BE2C (cell line): ENCODE results near the gene PCDH9.

Experiments used
- DNase-seq: peaks from one replicate; pipeline ENCODE4 v3.0.0-alpha.2; 2020
- H3K27me3 ChIP-seq: fragments of 250-450 bp; sonication (Bioruptor Pico); 2 replicates; pipeline ENCODE4 v1.5.1; 2020; ENCODE audit warnings: mild to moderate bottlenecking
- H3K36me3 ChIP-seq: fragments of 250-450 bp; sonication (Bioruptor Pico); 2 replicates; pipeline ENCODE4 v1.5.1; 2020; ENCODE audit warnings: mild to moderate bottlenecking
- H3K4me1 ChIP-seq: fragments of 250-450 bp; sonication (Bioruptor Pico); 2 replicates; pipeline ENCODE4 v1.5.1; 2020
- H3K4me3 ChIP-seq: 2 replicates; pipeline ENCODE4 v1.5.1; 2011; ENCODE audit warnings: low read depth, low read length
- H3K9me3 ChIP-seq: fragments of 250-450 bp; sonication (Bioruptor Pico); 2 replicates; pipeline ENCODE4 v1.5.1; 2020
- CTCF ChIP-seq: IDR thresholded peaks from 2 replicates; pipeline ENCODE4 v1.5.1; 2012; ENCODE audit warnings: mild to moderate bottlenecking, low read depth, low read length

Gene PCDH9

DNA sequence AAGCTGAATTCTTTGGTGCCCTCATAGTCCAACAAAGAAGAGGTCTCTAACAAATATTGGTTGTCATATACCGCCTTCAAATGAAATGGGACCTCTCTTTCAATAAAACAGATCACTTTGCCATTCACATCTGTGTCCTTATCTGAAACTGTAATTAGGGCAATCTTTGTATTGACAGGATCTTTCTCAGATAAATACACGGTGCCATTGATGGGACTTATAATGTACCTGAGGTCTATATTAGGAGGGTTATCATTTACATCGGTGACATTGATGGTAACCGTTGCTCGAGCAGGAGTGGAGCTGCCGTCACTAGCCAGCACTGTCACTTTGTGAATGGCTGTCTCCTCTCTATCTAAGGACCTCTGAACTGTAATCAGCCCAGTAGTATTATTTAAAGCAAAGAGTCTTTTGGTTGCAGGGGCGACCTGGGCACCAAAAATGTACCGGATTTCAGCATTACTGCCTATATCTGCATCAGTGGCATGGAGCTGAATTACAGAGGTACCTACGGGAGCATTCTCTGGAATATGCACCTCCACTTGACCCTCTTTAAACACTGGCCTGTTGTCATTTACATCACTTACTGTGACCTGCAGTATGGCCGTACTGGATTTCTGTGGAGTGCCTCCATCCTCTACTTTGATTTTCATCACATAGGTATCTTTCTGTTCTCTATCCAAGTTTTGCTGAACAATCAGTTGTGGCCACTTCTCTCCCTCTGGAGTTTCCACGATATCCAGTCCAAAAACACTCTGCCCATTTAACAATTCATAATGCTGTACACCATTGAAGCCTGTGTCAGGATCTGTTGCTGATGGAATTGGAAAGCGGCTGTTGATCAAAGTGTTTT is 2.8 kb downstream of the PCDH9 start:
- DNase-seq: no peak
- H3K4me1 ChIP-seq: no peaks in the 10 kb centered on the region; the same call in 1 of the 2 replicates

GRCh38 chr13:67226696-67227095 is 3.4 kb downstream of the PCDH9 start:
- Histone ChIP-seq H3K4me1 (no peaks in the 10 kb centered on the region), H3K9me3 (no peaks in the 10 kb centered on the region), H3K27me3 (no peaks in the 10 kb centered on the region), H3K36me3 (peaks cover 18% of the 10 kb centered on the region), H3K4me3 (peak overlapping the region; percentile 96)
- no peak for DNase-seq
- no peak for TF ChIP-seq CTCF

More for the DNA sequence above, 2.8 kb downstream of the PCDH9 start:
- Histone ChIP-seq H3K9me3 (no peaks in the 10 kb centered on the region), H3K4me3 (peak overlapping the region; percentile 96), H3K36me3 (peaks cover 18% of the 10 kb centered on the region), H3K27me3 (no peaks in the 10 kb centered on the region)
- TF ChIP-seq CTCF: no peak

DNA sequence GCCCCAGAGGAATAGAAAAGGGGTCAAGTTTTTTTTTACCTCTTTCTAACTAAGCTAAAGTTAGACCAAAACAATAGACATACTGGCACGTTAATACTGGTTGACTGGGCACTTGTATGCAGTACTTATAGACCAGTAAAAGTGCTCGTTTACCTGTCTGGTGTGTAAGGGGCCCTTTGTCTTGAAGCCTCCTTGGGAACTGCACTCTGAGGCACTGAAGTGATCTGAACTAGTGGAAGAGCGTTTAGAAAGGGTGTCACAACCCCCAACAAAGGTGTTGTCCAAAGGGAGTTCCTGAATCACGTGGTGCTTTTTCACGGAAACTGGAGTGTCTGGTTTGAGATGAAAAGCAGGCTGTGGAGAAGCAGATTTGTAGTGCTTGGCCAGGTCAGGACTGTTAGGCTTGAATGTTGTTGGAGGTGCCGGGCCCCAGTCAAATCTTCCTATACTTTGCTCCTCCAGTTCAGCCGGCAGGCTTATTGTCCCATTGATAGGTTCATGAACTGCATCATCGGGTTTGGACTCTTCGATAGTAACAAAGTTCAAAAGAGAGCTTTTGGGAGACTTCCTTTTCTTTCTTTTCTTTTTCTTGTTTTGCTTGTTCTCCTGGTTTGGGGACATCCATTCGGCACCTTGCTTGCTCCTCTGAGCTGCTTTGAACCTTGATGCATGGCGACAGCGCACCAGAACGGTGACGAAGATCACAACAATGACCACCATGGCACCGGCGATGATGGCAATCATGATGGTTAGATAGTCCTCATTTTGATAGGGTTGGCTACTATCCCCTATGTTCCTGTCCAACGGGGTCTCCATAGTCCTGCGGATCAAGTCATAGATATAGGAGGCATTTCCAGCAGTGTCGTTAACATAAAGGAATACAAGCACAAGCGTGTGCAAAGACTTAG is 4.6 kb downstream of the PCDH9 start:
- H3K4me1 ChIP-seq: no peaks in the 10 kb centered on the region; the same call in 1 of the 2 replicates
- no peaks in the 10 kb centered on the region for H3K9me3 ChIP-seq
- no peaks in the 10 kb centered on the region for H3K27me3 ChIP-seq
- DNase-seq: no peak
- no peak for TF ChIP-seq CTCF
- H3K4me3 ChIP-seq: peak overlapping the region; percentile 96
- H3K36me3 ChIP-seq: peaks cover 18% of the 10 kb centered on the region

DNA sequence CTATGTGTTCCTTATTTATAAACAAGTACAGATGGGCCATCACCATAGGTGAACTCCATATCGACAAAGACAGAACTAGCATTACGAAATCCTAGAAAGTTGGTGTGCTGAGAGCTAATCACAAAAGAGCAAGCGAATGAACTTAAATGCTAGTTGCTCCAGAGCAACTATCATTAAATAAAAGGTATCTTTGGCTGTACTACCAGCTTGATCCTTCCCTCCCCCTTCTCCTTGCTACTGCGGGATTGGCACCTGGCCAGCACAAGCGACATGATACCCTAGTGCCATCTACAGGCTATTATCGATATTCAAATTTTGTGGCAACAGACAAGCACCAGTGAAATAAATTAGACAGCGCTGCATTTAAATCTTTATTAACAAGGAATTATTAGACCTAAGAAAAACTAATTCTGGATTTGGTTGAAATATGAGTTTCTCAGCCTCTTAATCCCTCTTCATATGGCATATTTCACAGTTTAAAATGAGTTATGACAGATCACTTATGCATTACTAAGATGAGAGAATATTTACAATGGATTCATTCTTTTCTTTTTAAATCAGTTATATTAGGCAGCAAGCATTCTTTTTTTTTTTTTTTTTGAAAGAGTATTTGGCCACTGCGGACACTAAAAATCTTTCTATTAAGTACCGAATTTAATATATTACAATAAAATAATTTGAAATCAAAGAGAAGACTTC is 5.8 kb downstream of the PCDH9 start:
- Histone ChIP-seq H3K36me3 (peaks cover 18% of the 10 kb centered on the region), H3K4me3 (peak overlapping the region; percentile 96), H3K9me3 (no peaks in the 10 kb centered on the region), H3K27me3 (no peaks in the 10 kb centered on the region), H3K4me1 (no peaks in the 10 kb centered on the region; the same call in 1 of the 2 replicates)
- peak; percentile 80 for TF ChIP-seq CTCF
- DNase-seq: peak; percentile 75

- Histone ChIP-seq H3K4me1 (no peaks in the 10 kb centered on the region; the same call in 1 of the 2 replicates), H3K9me3 (no peaks in the 10 kb centered on the region), H3K36me3 (peaks cover 18% of the 10 kb centered on the region), H3K27me3 (no peaks in the 10 kb centered on the region), H3K4me3 (peak overlapping the region; percentile 96)
- DNase-seq: no peak
- TF ChIP-seq CTCF: no peak
These were observed 6.4 kb downstream of the PCDH9 start for GRCh38 chr13:67223742-67224141.
